HL-60 (cell line): Measurements from ENCODE around the gene APBA2.

Experiments
- DNase-seq, 2 experiments: peaks; one replicate each; pipeline ENCODE4 v3.0.0-alpha.2; 2010 to 2020; ENCODE audit warnings: low read depth in 1 of 2, low spot score in 1 of 2
- H3K27ac ChIP-seq: fragments of 250-450 bp; sonication (Bioruptor Pico); replicated peaks from 2 replicates; pipeline ENCODE4 v1.5.1; 2020; ENCODE audit warnings: mild to moderate bottlenecking, moderate library complexity
- H3K27me3 ChIP-seq: fragments of 250-450 bp; sonication (Bioruptor Pico); 2 replicates; pipeline ENCODE4 v1.5.1; 2021; ENCODE audit warnings: mild to moderate bottlenecking, moderate library complexity; ENCODE audit not compliant: insufficient read depth, poor library complexity, severe bottlenecking
- H3K4me3 ChIP-seq: replicated peaks from 2 replicates; pipeline ENCODE4 v1.5.1; 2011; ENCODE audit warnings: mild to moderate bottlenecking, control low read depth, low read length; ENCODE audit not compliant: insufficient read depth
- GABPA ChIP-seq: IDR thresholded peaks from 2 replicates; pipeline ENCODE4 v1.6.1; 2012; ENCODE audit warnings: low read depth
- POLR2AphosphoS5 ChIP-seq: IDR thresholded peaks from 2 replicates; pipeline ENCODE4 v1.6.1; 2012; ENCODE audit warnings: low read depth
- SPI1 ChIP-seq: IDR thresholded peaks from 2 replicates; pipeline ENCODE4 v1.6.1; 2012; ENCODE audit warnings: low read depth, mild to moderate bottlenecking, borderline replicate concordance
- TF ChIP-seq, protein P1 (sequence below): IDR thresholded peaks from one replicate; pipeline ENCODE4 v1.5.1; 2011; ENCODE audit warnings: low read length, control low read depth, inconsistent platforms; ENCODE audit not compliant: insufficient read depth
- TF ChIP-seq, protein P2 (sequence below): IDR thresholded peaks from 2 replicates; pipeline ENCODE4 v1.6.1; 2012; ENCODE audit warnings: low read depth; ENCODE audit not compliant: insufficient replicate concordance

The APBA2 gene

GRCh38 chr15:29107291-29107890 is 221.6 kb downstream of the APBA2 start:
- H3K27me3 ChIP-seq, result no peaks in the 10 kb centered on the region
- no peak for DNase-seq
- no peak overlapping the region for H3K27ac ChIP-seq
- no peak overlapping the region for H3K4me3 ChIP-seq
- TF ChIP-seq, protein P1, sequence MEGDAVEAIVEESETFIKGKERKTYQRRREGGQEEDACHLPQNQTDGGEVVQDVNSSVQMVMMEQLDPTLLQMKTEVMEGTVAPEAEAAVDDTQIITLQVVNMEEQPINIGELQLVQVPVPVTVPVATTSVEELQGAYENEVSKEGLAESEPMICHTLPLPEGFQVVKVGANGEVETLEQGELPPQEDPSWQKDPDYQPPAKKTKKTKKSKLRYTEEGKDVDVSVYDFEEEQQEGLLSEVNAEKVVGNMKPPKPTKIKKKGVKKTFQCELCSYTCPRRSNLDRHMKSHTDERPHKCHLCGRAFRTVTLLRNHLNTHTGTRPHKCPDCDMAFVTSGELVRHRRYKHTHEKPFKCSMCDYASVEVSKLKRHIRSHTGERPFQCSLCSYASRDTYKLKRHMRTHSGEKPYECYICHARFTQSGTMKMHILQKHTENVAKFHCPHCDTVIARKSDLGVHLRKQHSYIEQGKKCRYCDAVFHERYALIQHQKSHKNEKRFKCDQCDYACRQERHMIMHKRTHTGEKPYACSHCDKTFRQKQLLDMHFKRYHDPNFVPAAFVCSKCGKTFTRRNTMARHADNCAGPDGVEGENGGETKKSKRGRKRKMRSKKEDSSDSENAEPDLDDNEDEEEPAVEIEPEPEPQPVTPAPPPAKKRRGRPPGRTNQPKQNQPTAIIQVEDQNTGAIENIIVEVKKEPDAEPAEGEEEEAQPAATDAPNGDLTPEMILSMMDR, result no peak
- TF ChIP-seq GABPA (no peak), SPI1 (no peak), POLR2AphosphoS5 (no peak)
- TF ChIP-seq, protein P2, sequence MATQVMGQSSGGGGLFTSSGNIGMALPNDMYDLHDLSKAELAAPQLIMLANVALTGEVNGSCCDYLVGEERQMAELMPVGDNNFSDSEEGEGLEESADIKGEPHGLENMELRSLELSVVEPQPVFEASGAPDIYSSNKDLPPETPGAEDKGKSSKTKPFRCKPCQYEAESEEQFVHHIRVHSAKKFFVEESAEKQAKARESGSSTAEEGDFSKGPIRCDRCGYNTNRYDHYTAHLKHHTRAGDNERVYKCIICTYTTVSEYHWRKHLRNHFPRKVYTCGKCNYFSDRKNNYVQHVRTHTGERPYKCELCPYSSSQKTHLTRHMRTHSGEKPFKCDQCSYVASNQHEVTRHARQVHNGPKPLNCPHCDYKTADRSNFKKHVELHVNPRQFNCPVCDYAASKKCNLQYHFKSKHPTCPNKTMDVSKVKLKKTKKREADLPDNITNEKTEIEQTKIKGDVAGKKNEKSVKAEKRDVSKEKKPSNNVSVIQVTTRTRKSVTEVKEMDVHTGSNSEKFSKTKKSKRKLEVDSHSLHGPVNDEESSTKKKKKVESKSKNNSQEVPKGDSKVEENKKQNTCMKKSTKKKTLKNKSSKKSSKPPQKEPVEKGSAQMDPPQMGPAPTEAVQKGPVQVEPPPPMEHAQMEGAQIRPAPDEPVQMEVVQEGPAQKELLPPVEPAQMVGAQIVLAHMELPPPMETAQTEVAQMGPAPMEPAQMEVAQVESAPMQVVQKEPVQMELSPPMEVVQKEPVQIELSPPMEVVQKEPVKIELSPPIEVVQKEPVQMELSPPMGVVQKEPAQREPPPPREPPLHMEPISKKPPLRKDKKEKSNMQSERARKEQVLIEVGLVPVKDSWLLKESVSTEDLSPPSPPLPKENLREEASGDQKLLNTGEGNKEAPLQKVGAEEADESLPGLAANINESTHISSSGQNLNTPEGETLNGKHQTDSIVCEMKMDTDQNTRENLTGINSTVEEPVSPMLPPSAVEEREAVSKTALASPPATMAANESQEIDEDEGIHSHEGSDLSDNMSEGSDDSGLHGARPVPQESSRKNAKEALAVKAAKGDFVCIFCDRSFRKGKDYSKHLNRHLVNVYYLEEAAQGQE, result no peak

DNA sequence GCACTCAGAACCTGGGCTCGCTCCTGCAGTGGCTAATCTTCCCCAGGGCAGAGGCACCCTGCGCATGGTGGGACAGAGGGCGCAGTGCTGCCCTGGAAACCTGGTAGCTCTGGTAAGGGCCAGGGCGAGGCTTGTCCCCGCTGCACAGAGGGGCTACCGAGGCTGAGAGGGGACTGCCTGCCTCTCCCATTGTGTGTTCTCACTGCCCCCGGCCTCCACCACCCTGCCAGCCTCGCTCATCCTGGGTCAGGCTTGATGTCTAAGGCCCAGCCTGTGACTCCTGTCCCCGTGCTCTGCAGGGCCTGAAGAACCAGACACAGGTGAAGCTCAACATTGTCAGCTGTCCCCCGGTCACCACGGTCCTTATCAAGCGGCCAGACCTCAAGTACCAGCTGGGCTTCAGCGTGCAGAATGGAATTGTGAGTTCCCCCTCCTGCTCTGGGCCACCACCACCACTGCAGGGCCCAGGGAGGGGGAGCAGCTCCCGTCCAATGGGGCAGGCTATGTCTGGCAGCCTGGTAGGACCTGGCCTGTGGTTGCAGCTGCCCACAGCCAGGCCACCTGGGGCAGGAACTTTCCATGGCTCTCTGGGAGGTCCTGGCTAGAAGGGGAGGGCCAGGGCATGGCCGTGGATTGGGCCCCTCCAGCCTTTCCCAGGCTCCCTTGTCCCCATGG is 222.3 kb downstream of the APBA2 start:
- TF ChIP-seq SPI1 (no peak), POLR2AphosphoS5 (no peak), GABPA (no peak)
- TF ChIP-seq, protein P2, result no peak
- TF ChIP-seq, protein P1, result no peak
- no peak overlapping the region for H3K4me3 ChIP-seq
- H3K27ac ChIP-seq, result no peak overlapping the region
- no peaks in the 10 kb centered on the region for H3K27me3 ChIP-seq
- DNase-seq, result no peak

- DNase-seq, result no peak
- Histone ChIP-seq H3K27me3 (no peaks in the 10 kb centered on the region), H3K27ac (no peak overlapping the region), H3K4me3 (no peak overlapping the region)
- TF ChIP-seq SPI1, result no peak
- no peak for TF ChIP-seq POLR2AphosphoS5
- TF ChIP-seq GABPA, result no peak
- TF ChIP-seq, protein P1, result no peak
- TF ChIP-seq, protein P2, result no peak
Observed at GRCh38 chr15:29109762-29110161, 224.0 kb downstream of the APBA2 start.
